GM21447 (cell line): ENCODE data around the gene PRKCD.

Experiments
- ATAC-seq: cut with Tn5 transposase; IDR thresholded peaks from one replicate; pipeline ENCODE4 v1.9.1; 2021; ENCODE audit not compliant: unreplicated experiment

The PRKCD gene

DNA sequence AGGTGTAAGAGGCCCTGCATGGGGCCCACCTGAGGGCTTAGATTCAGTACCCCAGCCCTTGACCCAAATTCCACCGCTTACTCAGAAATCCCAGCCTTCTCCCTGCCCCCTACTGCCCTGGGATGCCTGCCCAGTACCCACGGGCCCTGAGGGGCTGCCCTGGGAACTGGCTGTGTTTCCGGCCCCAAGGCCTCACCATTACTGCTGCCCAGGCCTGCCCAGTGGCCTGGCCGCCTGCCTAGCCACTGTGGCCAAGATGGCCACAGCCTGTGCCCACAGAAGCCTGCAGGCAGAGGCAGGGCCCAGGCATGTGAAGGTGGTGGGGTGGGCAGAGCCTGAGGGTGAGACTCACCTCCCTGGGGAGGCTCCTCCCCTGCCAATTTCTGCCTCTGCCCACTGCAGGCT is 6.1 kb upstream of the PRKCD start:
- no peak for ATAC-seq

DNA sequence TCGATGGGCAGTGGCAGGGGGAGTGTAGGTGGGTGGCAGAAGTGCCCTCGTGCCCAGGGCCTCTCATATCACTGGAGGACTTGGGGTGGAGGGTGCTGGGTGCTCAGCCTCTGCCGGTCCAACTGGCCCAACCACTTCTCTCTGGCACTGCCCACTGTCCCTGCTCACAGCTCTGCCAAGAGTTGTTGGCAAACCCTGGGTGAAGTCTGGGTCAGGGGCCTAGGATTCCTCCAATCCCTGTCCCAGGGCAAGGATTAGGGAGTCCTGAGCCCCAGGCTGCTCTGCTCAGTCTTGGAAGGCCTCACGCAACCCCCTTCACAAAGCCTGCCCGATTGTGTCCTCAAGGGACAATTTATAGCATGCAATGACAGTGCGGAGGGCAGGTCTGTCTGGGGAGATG is 5.2 kb upstream of the PRKCD start:
- ATAC-seq = no peak

DNA sequence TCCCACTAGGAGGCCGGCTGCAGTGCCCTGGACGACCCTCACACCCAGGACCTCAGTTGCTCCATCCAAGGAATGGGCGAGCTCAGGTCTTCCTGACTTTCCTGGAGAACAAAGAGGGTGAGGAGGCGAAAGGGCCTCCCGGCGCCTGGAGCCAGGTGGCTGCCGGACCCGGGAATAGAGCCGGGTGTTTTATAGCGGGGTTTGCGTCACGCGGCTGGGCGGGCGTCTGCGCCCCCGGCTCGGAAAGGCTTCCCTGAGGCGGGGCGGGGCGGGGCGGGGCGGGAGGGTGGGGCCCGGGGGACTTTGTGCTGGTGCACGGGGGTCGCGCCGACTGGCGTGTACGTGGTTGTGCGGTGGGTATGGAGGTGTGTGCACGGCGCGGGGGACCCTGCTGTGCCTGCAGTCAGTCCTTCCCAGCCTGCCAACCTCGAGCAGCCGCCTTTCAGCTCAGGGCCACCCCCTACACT is 4.6 kb upstream of the PRKCD start:
- ATAC-seq = no peak

DNA sequence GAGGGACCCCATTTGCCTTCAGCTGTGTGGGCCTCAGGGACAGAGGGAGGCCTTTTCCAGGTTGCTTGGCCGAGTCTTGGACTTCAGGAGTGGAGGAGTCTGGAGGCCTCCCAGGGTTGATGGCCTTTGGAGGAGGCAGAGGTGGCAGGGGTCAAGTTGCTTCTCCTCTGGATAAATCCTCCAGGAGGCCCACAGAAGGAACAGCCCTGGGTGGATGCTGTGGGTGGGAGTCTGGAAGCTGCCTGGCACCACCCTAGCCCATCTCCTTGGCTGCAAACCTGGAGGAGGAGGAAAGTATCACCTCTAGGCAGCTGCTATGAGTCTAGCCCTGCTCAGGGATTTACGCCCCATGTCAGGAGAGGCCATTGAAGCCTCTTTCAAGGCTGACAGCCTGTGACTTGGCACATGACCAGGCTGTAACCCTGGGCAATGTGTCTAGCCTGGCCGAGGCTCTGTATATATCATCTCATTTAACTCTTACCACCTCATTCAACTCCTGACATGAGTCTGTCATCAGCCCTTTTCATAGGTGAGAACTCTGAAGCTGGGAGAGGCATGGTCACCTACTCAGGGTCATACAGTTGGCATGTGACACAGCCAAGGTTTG is 2.9 kb upstream of the PRKCD start:
- ATAC-seq = no peak

DNA sequence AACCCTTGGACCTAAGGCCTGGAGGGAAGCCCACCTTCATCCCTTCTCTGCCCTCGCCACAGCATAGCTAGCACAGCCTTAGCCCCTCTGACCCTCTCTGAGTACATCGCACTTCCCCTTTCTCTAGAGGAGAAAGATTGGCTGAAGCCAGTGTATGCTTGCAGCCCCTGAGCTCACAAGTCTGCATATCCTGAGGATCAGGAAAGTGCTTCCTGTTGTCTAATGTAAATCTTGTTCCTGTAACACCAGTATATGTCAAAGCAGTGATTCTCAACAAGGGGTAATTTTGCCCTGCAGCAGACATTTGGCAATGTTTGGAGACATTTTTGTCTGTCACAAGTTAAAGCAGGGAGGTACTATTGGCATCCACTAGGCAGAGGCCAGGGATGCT is 2.2 kb upstream of the PRKCD start:
- no peak for ATAC-seq

DNA sequence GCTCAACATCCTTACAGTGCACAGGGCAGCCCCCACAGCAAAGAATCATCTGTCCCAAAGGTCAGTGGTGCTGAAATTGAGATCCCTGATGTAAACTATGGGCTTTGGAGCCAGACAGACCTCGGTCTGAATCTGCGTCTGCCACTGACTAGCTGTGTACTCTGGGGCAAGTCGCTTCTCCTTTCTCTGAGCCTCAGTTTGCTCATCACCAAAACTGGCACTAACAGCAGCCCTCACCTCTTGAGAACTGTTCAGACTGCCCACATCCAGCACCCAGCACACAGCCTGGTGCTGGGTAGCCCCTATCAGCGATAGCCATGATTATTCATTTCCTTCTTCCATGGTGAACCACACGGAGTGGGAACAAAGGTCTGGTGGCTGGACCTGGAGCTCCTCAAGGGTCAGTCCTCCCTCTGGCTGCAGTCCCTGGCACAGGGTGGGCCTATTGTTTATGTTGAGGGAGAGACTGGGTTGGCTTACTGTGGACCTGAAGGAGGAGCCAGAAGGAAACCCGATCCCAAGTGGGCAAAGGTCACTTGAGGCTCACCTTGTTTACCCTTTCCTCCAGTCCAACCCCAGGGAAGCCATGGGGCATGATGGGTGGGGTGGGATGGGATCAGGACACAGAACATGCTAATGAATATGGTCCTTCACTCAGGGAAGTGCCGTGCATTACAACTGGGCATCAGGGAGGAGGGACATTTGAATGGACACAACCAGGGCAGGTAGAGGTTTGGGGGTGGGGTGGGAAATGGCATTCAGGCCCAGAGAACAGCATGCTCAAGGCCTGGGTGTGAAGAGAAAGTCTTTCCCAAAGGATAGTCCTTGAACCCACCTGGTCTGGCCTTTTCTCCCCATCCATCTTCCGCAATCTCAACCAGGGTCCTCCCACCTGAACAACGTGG is 1.6 kb upstream of the PRKCD start:
- no peak for ATAC-seq

DNA sequence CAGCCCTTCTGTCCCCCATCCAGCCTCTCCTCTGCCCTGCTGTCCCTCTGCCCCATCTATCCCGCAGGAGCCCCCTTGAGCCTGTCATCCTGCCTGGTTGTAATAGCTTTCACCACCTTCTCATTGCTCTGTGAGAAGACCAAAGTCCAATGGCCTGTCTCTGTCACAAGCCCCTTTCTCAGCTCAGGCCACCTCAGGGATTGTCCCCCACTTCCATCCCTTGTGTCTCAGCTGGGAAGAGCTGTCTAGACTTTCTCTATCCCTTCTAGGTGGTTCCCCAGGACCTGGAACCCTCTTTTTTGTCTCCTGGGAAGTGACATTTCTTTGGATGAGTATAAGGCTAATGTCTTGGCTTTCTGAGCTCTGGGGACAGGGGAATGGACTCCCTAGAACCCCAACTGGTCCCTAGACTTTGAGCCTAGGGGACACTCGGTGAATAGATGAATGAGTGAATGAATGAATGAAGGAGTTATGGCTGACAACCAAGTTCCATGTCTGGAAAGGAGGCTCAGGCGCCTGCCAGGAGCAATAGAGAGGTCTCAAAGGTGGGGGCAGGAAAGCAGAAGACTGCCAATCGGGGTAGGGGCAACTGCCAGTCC is 849 bp upstream of the PRKCD start:
- ATAC-seq = no peak

DNA sequence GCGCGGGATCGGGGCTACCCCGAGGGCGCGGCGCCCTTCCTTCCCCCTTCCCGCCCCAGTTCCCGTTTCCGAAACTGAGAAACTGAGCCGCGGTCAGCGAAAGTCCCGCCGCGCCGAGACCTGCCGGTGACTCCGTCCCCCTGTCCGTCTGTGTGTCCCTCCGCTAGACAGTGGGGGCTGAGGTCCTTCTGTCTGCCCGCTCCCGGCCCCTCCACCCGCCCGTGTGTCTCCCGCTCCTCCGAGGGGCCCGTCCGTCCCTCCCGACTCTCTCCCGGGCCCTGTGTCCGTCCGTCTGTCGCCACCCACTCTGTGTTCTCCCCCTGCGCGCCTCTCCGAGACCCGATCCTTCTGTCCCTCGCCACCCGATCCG is 426 bp downstream of the PRKCD start:
- peak; percentile 11 for ATAC-seq

DNA sequence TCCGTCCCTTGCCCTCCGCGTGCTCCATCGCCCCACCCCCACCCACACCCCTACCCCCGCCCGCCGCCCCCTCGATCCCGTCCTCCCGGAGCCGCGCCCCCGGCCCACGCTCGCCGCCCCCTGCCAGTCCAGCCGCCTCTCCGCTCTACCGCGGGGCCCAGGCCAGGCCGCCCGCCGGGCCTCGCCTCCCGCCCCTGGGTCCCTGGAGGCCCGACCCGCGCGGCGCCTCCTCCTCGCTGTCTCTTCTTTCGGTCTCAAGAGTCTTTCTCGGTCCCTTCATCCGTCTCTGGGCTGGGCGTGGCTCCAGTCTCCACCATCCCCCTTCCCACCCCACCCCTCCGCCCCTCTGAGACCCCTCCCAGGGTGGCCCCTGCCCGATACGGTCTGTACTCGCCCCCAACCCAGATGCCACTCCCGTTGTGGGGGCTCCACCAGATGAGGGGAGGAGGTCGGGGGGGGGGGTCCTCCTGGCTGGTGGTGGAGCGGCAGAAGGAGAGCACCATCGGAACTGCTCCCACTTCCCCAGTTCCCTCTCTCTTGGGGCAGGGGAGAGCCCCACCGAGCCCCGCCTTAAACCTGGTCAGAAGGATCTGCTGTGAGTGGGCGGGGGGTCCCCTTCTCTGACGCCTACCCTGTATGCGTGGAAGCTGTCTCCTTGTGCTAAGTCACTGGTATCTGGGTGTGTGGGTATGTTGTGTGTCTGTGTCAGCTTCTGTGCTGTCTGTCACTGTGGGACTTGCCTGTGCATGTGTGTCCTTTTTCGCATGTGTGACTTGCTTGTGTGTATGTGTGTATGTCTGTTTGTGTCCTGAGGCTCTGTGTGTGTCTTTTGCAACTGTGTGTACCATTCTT is 1.0 kb downstream of the PRKCD start:
- ATAC-seq = peak; percentile 35

DNA sequence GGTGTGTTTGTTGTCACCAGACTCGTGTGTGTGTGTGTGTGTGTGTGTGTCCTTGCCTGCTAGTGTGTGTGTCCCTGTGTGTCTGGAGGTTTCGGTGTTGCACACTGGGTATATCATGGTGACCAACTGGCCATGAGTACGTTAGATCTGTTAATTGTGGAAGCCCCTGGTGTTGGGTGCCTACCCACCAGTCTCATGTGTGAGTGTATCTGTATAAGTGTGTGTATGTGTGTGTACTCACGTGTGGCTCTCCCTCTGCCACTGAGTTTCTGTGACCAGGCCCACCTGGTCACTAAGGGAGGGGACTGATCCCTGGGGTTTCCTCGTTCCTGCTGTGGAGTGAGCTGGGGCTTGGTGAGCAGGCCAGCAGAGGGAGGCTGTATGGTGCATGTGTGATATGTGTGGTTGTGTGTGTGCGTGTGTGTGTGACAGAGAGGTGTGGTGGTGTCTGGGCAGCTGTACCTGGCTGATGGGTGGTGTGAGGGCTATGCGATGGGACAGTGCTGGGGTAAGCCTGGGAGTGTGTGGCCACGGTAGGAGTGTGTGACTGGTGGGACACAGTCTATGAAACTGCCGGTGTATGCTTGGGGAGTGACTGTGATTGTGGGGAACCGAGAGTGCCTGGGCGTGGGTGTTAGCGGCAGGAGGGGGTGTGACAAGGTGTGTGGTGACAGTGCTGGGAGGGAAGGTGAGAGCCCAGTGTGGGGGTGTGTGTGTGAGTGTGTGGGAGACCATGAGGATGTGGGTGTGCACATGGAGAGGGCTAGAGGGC is 1.8 kb downstream of the PRKCD start:
- ATAC-seq = peak; percentile 27

DNA sequence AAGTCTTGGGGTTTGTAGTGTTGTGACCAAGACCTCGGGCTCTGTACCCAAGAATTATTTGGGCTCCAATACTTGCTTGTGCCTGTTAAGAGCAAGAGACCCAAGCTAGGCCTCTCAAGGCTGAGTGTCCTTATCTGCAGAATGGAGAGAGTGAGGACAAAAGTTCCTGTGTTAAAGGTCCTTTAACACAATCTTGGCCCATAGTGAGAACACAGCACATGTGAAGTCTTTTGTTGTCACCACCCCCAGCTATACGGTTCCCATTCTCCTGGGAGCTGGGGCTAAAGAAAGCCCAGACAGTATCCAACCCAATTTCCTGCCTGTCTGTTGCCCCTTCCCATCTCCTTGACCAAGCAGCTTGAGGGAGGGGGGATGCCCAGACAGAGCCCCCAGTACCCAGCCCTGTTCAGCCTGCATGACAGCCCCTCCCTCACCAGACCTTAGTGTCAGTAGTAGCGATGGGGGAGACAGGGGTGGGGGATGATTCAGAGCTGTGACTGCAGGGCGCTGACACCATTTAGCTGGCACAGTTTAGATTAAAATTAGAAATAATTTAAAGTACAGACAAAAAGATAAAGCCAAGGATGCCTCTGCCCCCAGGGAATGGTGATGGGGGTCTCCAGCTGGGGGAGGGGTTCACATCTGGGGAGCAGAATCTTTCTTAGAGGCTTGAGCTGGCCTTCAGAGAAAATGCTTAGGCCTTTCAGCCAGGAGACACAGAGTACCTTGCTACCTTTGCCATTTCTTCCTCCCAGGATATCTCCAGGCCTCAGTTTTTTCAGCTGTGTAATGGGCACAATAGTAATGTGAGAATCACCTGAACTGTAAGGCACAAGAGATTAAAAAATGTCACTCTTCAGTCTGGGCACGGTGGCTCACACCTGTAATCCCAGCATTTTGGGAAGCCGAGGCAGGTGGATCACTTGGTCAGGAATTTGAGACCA is 2.7 kb downstream of the PRKCD start:
- ATAC-seq = no peak

DNA sequence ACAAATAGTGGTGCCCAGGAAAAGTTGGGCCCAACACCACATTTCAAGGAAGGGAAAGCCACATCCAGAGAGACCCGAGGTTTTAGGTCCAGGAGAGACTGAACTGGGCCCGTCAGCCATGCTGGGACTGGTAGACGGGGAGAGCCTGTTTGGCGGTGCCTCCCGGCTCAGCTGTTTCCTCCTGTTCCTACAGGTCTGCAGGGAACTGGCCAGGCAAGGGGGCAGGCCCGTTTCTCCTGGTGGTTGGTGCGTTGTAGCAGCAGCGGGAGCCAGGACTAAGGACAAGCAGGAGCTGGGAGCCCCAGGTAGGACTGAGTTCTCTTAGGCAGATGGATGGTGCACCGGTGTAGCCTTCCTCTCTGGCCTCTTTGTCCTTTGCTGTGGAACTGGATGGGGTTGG is 3.9 kb downstream of the PRKCD start:
- no peak for ATAC-seq

DNA sequence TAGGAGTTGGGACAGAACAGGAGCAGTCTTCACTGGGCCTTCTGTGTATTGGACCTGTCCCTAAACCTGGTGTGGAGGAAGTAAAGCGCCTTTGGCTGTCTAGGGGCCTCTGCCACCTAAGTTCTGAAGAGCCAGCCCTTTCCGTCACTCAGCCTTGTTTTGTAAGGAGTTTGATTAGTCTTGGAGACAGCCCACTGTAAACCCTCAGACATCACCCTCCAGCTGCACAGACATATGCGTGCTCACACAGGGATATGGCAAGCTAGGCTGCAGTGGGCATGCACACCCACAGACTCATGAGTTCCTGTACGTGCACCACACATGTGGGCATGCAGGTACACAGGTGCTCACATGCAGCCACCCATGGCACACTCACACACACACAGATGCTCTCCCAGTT is 5.2 kb downstream of the PRKCD start:
- no peak for ATAC-seq

DNA sequence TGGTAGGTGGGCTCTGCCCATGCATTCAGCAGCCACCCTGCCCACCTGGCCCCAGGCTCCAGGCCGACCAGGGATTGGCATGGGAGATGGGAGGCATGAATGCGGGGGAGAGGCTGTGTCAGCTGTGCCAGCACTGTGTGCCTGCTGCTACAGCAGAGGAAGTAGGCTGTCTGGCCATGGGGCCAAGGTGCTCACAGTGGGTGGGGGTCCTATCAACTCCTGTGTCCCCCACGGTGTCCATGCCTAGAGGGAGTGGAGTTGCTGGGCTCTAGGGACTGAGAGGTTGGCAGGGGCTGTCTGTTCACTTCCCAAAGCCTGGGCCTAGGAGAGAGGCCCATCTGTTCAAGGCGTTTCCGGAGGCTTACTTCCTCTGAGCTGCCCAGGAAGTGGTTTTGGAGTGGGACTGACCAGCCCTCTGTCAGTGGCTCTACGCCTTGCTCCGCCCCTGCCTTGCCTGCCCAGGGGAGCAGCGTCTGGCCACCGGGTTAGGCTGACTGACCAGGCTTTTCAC is 5.8 kb downstream of the PRKCD start:
- peak; percentile 34 for ATAC-seq

DNA sequence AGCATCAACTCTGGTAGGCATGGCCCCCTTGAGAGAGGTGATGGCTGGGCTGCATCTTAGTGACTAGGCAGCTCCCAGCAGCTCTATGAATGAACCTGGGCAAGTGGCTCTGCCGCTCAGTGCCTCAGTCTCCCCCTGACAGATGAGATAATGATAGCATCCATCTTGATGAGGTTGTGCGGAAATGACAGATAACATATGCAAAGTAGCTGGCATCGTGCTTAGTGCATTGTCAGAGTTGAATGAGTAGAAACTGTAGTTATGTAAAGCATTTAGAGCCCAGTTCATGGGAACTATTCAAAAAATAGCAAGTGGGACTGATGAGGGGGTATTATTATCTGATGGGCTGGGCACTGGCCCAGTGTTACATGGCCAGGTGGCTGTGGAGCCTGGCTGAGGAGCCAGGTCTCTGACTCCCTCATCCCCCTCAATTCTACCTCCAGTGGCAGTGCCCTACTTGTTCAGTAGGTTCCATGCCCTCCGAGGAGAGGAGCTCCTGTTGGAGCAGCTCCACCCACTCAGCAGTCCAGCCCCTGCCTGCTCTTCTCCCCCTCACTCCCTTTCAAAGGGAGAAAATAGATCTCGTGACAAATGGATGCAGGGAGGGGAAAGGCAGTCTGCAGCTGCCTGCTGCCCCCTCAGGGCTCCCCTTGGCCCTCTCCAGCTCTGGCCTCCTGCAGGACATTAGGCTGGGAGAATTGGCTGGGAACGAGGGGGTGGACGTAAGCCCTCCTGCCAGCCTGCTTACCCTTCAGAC is 6.6 kb downstream of the PRKCD start:
- peak; percentile 18 for ATAC-seq

DNA sequence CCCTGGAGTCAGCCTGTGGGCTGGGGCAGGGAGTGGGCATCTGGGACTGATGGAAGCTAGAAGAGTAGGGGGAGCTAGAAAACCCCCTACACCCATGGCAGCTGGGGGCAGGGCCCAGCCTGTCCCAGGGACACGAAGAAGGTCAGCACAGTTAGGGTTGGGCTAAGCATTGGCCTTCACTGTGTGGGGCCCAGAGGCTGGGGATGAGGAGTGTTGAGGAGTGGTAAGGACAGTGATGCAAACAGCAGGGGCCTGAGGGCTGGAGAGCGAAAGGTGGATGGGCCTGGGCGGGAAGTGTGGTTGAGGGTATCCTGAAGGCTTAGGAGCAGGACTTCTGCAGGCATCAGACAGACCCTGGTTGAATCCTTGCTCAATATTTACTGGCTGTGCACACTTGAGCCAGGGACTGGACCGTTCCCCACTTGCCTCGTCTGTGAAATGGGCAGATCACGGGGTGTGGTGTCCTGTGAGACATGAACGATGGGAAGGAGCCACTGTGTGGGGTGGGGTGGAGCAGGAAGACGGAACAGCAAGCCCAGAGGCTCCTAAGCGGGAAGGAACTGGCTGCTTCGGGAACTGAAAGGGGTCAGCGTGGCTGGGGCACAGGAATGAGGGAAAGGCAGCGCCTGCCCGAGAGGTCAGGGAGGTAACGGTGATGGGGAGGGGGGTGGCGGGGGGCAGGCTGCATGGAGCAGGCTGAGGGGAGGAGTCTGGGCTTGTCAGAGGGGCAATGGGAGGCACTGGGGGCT is 7.3 kb downstream of the PRKCD start:
- ATAC-seq = no peak

DNA sequence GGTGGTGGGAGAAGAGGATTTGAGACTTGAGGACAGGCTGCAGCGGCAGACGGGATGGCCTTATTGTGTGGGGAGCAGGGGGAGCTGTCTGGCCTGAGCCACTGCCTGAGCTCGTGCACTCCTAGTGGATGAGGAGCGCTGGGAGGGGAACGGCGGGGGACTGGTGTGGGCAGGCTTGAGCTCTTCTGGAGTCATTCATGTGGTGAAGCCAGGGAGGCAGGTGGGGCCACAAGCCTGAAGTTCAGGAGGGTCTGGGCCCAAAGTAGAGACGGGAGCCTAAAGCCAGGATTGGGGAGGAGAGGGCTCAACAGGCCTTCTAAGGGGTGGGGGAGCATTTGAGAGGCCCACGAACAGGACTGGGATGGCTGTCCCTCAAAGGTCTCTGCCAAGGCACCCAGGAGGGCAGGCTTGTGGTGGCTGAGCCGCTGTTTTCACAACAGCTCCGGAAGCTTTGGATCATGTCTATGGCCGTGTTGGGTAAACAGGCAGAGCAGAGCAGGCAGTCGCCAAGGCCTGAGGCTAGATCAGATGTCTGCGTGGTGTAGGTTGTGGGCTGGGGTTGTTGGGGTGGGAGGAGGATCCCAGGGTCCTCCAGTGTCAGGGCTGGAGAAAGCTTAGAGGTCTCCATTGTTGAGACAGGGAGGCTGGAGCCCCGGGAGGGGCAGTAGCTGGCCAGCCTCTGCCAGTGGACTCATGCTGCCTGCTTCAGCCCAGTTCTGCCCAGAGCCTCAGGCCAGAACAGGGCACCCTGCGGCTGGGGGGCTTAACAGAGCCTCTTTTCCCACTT is 8.2 kb downstream of the PRKCD start:
- ATAC-seq = no peak
